H1 (cell line): Measurements from ENCODE around the gene USP43. TPM values are rescaled to one million over a fixed set of nuclear protein-coding genes. Genes with fewer than 3 reads are reported as not detected.

Source experiments
- CTCF ChIA-PET: fragments of 300-600 bp; sonication (Branson Sonifier 250); formaldehyde crosslinking; loops from one replicate; lab custom pipeline; 2021; ENCODE audit not compliant: partially characterized antibody; lab: Charles Lee
- POLR2A ChIA-PET: fragments of 300-600 bp; sonication (Branson Sonifier 250); formaldehyde crosslinking; loops from one replicate; lab custom pipeline; 2021; ENCODE audit warnings: inconsistent platforms; ENCODE audit not compliant: partially characterized antibody; lab: Charles Lee
- DNase-seq, 2 experiments: peaks; one replicate each; pipeline versions ENCODE4 v3.0.0 to v3.0.0-alpha.2; 2010 to 2022; ENCODE audit warnings: low spot score in 2 of 2, low read depth in 1 of 2, mixed read lengths in 1 of 2
- FAIRE-seq: peaks from 2 replicates; lab custom pipeline; 2011; peaks lifted over from hg19 to GRCh38; lab: Jason Lieb, UNC
- H2AFZ ChIP-seq: 2 replicates; pipeline ENCODE4 v1.8.1; 2012; ENCODE audit warnings: low read length, inconsistent platforms
- H2AK5ac ChIP-seq: 2 replicates; pipeline ENCODE4 v1.6.1; 2013; ENCODE audit warnings: low read depth, low read length
- H2BK120ac ChIP-seq: replicated peaks from 2 replicates; pipeline ENCODE3; 2013; ENCODE audit warnings: low read depth, low read length, inconsistent platforms
- H2BK12ac ChIP-seq: 2 replicates; pipeline ENCODE4 v1.6.1; 2013; ENCODE audit warnings: low read depth, low read length
- H2BK15ac ChIP-seq: 2 replicates; pipeline ENCODE4 v1.6.1; 2013; ENCODE audit warnings: low read length
- H2BK20ac ChIP-seq: 2 replicates; pipeline ENCODE4 v1.6.1; 2013; ENCODE audit warnings: low read length
- H2BK5ac ChIP-seq: 2 replicates; pipeline ENCODE4 v1.6.1; 2013; ENCODE audit warnings: low read depth, low read length
- H3K14ac ChIP-seq: 2 replicates; pipeline ENCODE4 v1.6.1; 2013; ENCODE audit warnings: inconsistent platforms; ENCODE audit not compliant: insufficient read length
- H3K18ac ChIP-seq: 2 replicates; pipeline ENCODE4 v1.6.1; 2013; ENCODE audit warnings: low read length; ENCODE audit errors: extremely low read depth
- H3K23ac ChIP-seq: 2 replicates; pipeline ENCODE4 v1.6.1; 2013; ENCODE audit warnings: inconsistent platforms; ENCODE audit not compliant: insufficient read length
- H3K23me2 ChIP-seq: 2 replicates; pipeline ENCODE4 v1.6.1; 2013; ENCODE audit warnings: low read depth, low read length
- H3K27ac ChIP-seq: 2 replicates; pipeline ENCODE4 v1.6.1; 2011; ENCODE audit warnings: low read depth, low read length, inconsistent platforms
- H3K27me3 ChIP-seq, 4 experiments: replicated peaks in 1 of 4; 1 replicate in 1 of 4; 2 replicates in 3 of 4; pipeline versions ENCODE4 v1.6.1 to v1.8.1; 2011 to 2013; ENCODE audit warnings: low read length in 3 of 4, mild to moderate bottlenecking in 3 of 4, inconsistent platforms in 2 of 4, mixed read lengths in 2 of 4, moderate library complexity in 1 of 4; ENCODE audit not compliant: control insufficient read depth in 3 of 4, insufficient read depth in 3 of 4; ENCODE audit errors: extremely low read depth in 1 of 4
- H3K36me3 ChIP-seq, 4 experiments: 2 replicates each; pipeline versions ENCODE4 v1.6.1 to v1.8.1; 2011 to 2013; ENCODE audit warnings: mild to moderate bottlenecking in 4 of 4, low read length in 3 of 4, moderate library complexity in 2 of 4, control low read depth in 1 of 4, inconsistent platforms in 1 of 4; ENCODE audit not compliant: insufficient read depth in 4 of 4, control insufficient read depth in 2 of 4
- H3K4ac ChIP-seq: replicated peaks from 2 replicates; pipeline ENCODE3; 2013; ENCODE audit warnings: low read length, low read depth, mixed read lengths, inconsistent platforms; ENCODE audit not compliant: insufficient read length
- H3K4me1 ChIP-seq, 4 experiments: replicated peaks in 1 of 4; 1 replicate in 1 of 4; 2 replicates in 3 of 4; pipeline versions ENCODE4 v1.6.1 to v1.8.1; 2011 to 2013; ENCODE audit warnings: low read length in 3 of 4, inconsistent platforms in 2 of 4, mixed read lengths in 1 of 4; ENCODE audit not compliant: insufficient read depth in 4 of 4, control insufficient read depth in 3 of 4
- H3K4me2 ChIP-seq, 2 experiments: 2 replicates each; pipeline versions ENCODE4 v1.6.1 to v1.8.1; 2011 to 2013; ENCODE audit warnings: low read depth in 2 of 2, low read length in 2 of 2, control low read depth in 1 of 2, inconsistent platforms in 1 of 2, mild to moderate bottlenecking in 1 of 2; ENCODE audit not compliant: insufficient read depth in 1 of 2
- H3K4me3 ChIP-seq, 4 experiments: fragments of 200-600, 300-600 bp in 1 of 4; sonication (generic), shearing (Covaris generic), sonication (Bioruptor Twin) in 1 of 4; 2 replicates each; pipeline versions ENCODE4 v1.5.1 to v1.8.1; 2011 to 2016; ENCODE audit warnings: low read length in 4 of 4, low read depth in 3 of 4, control low read depth in 2 of 4, inconsistent platforms in 2 of 4, mild to moderate bottlenecking in 2 of 4, mixed read lengths in 1 of 4, moderate library complexity in 1 of 4; ENCODE audit not compliant: insufficient read depth in 2 of 4; ENCODE audit errors: extremely low read depth in 1 of 4
- H3K56ac ChIP-seq: replicated peaks from 2 replicates; pipeline ENCODE3; 2013; ENCODE audit warnings: low read depth, mild to moderate bottlenecking, mixed read lengths, low read length, inconsistent platforms; ENCODE audit not compliant: insufficient read length
- H3K79me1 ChIP-seq: 2 replicates; pipeline ENCODE4 v1.6.1; 2013; ENCODE audit warnings: low read depth, low read length, control low read depth
- H3K79me2 ChIP-seq, 2 experiments: 2 replicates each; pipeline versions ENCODE4 v1.6.1 to v1.8.1; 2012 to 2013; ENCODE audit warnings: low read length in 2 of 2, mild to moderate bottlenecking in 2 of 2, inconsistent platforms in 1 of 2; ENCODE audit not compliant: insufficient read depth in 2 of 2, control insufficient read depth in 1 of 2
- H3K9ac ChIP-seq, 4 experiments: replicated peaks in 1 of 4; 1 replicate in 1 of 4; 2 replicates in 3 of 4; pipeline versions ENCODE4 v1.6.1 to v1.8.1; 2011 to 2013; ENCODE audit warnings: low read depth in 3 of 4, low read length in 3 of 4, control low read depth in 2 of 4, mild to moderate bottlenecking in 2 of 4, moderate library complexity in 2 of 4, inconsistent platforms in 1 of 4; ENCODE audit errors: extremely low read depth in 1 of 4
- H3K9me3 ChIP-seq, 2 experiments: 2 replicates each; pipeline versions ENCODE4 v1.6.1 to v1.8.1; 2012 to 2013; ENCODE audit warnings: mild to moderate bottlenecking in 2 of 2, moderate library complexity in 2 of 2, control low read depth in 1 of 2, inconsistent platforms in 1 of 2, low read depth in 1 of 2, low read length in 1 of 2, mixed read lengths in 1 of 2; ENCODE audit not compliant: insufficient read depth in 2 of 2
- H4K20me1 ChIP-seq, 2 experiments: replicated peaks in 1 of 2; 2 replicates each; pipeline versions ENCODE3 to v1.8.1; 2011 to 2013; ENCODE audit warnings: inconsistent platforms in 2 of 2, low read length in 2 of 2, mild to moderate bottlenecking in 1 of 2; ENCODE audit not compliant: insufficient read depth in 2 of 2, control insufficient read depth in 1 of 2
- H4K5ac ChIP-seq: 2 replicates; pipeline ENCODE4 v1.6.1; 2013; ENCODE audit warnings: low read length, low read depth, mixed read lengths, inconsistent platforms; ENCODE audit not compliant: insufficient read length
- H4K8ac ChIP-seq: 2 replicates; pipeline ENCODE4 v1.8.0; 2013; ENCODE audit warnings: mild to moderate bottlenecking, moderate library complexity, low read length, inconsistent platforms; ENCODE audit not compliant: insufficient read depth; ENCODE audit errors: extremely low read depth
- H4K91ac ChIP-seq: replicated peaks from 2 replicates; pipeline ENCODE3; 2013; ENCODE audit warnings: low read length, mixed read lengths, inconsistent platforms; ENCODE audit not compliant: insufficient read length
- BCL11A ChIP-seq, 2 experiments: IDR thresholded peaks; one replicate each; pipeline ENCODE4 v1.6.1; 2011; ENCODE audit warnings: low read depth in 2 of 2, low read length in 2 of 2, mild to moderate bottlenecking in 2 of 2
- CHD1 ChIP-seq: IDR thresholded peaks from 2 replicates; pipeline ENCODE4 v1.6.1; 2012; ENCODE audit warnings: low read depth, low read length, improper control_type of control experiment
- CTBP2 ChIP-seq: IDR thresholded peaks from 2 replicates; pipeline ENCODE4 v1.7.0; 2011; ENCODE audit warnings: borderline replicate concordance, mild to moderate bottlenecking, moderate library complexity, mixed read lengths, low read length; ENCODE audit not compliant: insufficient read depth, insufficient read length
- EGR1 ChIP-seq: IDR thresholded peaks from 2 replicates; pipeline ENCODE4 v1.6.1; 2011; ENCODE audit warnings: low read depth, low read length, borderline replicate concordance
- EP300 ChIP-seq, 2 experiments: IDR thresholded peaks; 1 replicate in 1 of 2; 2 replicates in 1 of 2; pipeline ENCODE4 v1.6.1; 2011 to 2012; ENCODE audit warnings: low read depth in 2 of 2, low read length in 2 of 2, mild to moderate bottlenecking in 2 of 2, borderline replicate concordance in 1 of 2, inconsistent platforms in 1 of 2, moderate library complexity in 1 of 2
- FOSL1 ChIP-seq: IDR thresholded peaks from 2 replicates; pipeline ENCODE4 v1.6.1; 2011; ENCODE audit warnings: mild to moderate bottlenecking, low read depth, low read length, moderate library complexity; ENCODE audit not compliant: insufficient read depth
- GTF2F1 ChIP-seq: IDR thresholded peaks from 2 replicates; pipeline ENCODE4 v1.6.1; 2012; ENCODE audit warnings: low read depth, low read length, improper control_type of control experiment, borderline replicate concordance
- HDAC6 ChIP-seq: IDR thresholded peaks from one replicate; pipeline ENCODE4 v1.7.1; 2012; ENCODE audit warnings: low read depth, mild to moderate bottlenecking, inconsistent platforms, low read length, moderate library complexity
- NRF1 ChIP-seq: IDR thresholded peaks from 2 replicates; pipeline ENCODE4 v1.6.1; 2011; ENCODE audit warnings: mild to moderate bottlenecking, low read depth, low read length, improper control_type of control experiment
- RBBP5 ChIP-seq: IDR thresholded peaks from 2 replicates; pipeline ENCODE4 v1.7.1; 2012; ENCODE audit warnings: low read depth, mild to moderate bottlenecking, inconsistent platforms, low read length, moderate library complexity, borderline replicate concordance
- SIX5 ChIP-seq: IDR thresholded peaks from 2 replicates; pipeline ENCODE4 v1.6.1; 2011; ENCODE audit warnings: mild to moderate bottlenecking, low read depth, low read length
- TAF7 ChIP-seq: optimal IDR thresholded peaks from 2 replicates; pipeline ENCODE3; 2011; ENCODE audit warnings: low read depth, mild to moderate bottlenecking, inconsistent platforms, low read length, moderate library complexity, borderline replicate concordance
- YY1 ChIP-seq: IDR thresholded peaks from 2 replicates; pipeline ENCODE4 v1.6.1; 2011; ENCODE audit warnings: low read depth, mild to moderate bottlenecking, low read length
- WGBS, 2 experiments: shearing (Covaris generic) in 1 of 2; methylation state at CpG; one replicate each; pipeline versions ENCODE4 v1.1.6 to v1.1.7; 2013 to 2015; ENCODE audit warnings: low lambda C conversion rate in 2 of 2, mixed read lengths in 2 of 2, inconsistent platforms in 1 of 2, low coverage in 1 of 2, missing lambda C conversion rate in 1 of 2; ENCODE audit not compliant: insufficient replicate concordance in 2 of 2, insufficient coverage in 1 of 2, insufficient read length in 1 of 2; ENCODE audit errors: extremely low coverage in 1 of 2, missing lambda C conversion rate in 1 of 2; 5-methylcytosine and 5-hydroxymethylcytosine counted together
- polyA plus RNA-seq, 7 experiments: library from polyadenylated mRNA; depleted of rRNA in 3 of 7; stranded (reverse) in 5 of 7; unstranded in 2 of 7; fragments of >200 nt in 5 of 7; fragments of 200-250 nt in 2 of 7; gene quantifications; 1 replicate in 5 of 7; 2 replicates in 1 of 7; 4 replicates in 1 of 7; pipeline versions ENCODE4 v1.2.1 to v1.2.3, GENCODE V29; 2011 to 2013; ENCODE audit warnings: missing spikeins in 2 of 7, mixed read lengths in 2 of 7
- total RNA-seq: library from RNA; stranded (reverse); fragmentation: NEBNext Ultra II Directional; extraction: Animal tissue kit (Norgen Biotek cat#: 25700); gene quantifications from 2 replicates; pipeline ENCODE4 v1.2.1, GENCODE V29; 2021
- TF ChIP-seq, protein P1 (sequence below): IDR thresholded peaks from 2 replicates; pipeline ENCODE4 v1.6.1; 2012; ENCODE audit warnings: inconsistent platforms

The USP43 gene
- total and polyA plus RNA-seq, 2 of the 8 experiments (the other 6 are each of a cell fraction or from before 2014, with no cell fraction given): 3.0 to 7.2 TPM

DNA sequence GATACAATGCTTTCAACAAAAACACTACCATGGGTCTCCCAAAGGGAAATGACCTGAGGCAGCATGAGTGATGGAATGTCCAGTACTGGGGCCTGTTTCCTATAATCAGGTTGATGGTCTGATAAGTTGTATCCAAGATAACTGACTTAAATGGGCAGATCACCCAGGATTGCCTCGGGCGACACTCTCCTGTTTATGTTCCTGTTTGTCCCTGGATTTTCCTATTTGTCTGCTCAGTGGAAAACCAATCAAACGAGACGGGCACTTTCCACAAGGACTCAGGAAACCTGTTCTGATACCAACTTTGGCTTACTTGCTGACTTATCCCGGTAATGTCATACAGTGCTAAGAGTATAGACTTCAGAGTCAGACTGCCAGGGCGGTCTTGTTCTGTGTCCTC lies 27.4 kb downstream of the USP43 start:
- ChIA-PET CTCF (no interaction called here), POLR2A (no interaction called here)
- Histone ChIP-seq H3K27ac (no peak overlapping the region), H3K9me3 (no peaks in the 10 kb centered on the region), H4K91ac (no peak overlapping the region), H2BK20ac (no peak overlapping the region), H3K27me3 (no peaks in the 10 kb centered on the region), H3K79me1 (no peaks in the 10 kb centered on the region), H3K18ac (no peak overlapping the region), H2AFZ (no peak overlapping the region), H3K79me2 (no peaks in the 10 kb centered on the region), H3K23me2 (no peaks in the 10 kb centered on the region), H3K4me3 (no peak overlapping the region), H2AK5ac (no peak overlapping the region), H2BK12ac (no peak overlapping the region), H2BK15ac (no peak overlapping the region), H3K9ac (no peak overlapping the region), H3K56ac (no peak overlapping the region), H3K4ac (no peak overlapping the region), H3K14ac (no peak overlapping the region), H2BK120ac (no peak overlapping the region), H3K4me1 (peaks cover 0 to 5% (median under 1%) of the 10 kb centered on the region in 4 experiments; a peak in 3 of 7 replicates), H4K8ac (no peak overlapping the region), H4K20me1 (peaks cover 0 to 3% of the 10 kb centered on the region in 2 experiments), H2BK5ac (no peak overlapping the region), H3K4me2 (no peak overlapping the region), H3K23ac (no peak overlapping the region), H4K5ac (no peak overlapping the region), H3K36me3 (peaks cover 0 to 6% (median 0%) of the 10 kb centered on the region in 4 experiments; a peak in 1 of 8 replicates)
- TF ChIP-seq, protein P1, sequence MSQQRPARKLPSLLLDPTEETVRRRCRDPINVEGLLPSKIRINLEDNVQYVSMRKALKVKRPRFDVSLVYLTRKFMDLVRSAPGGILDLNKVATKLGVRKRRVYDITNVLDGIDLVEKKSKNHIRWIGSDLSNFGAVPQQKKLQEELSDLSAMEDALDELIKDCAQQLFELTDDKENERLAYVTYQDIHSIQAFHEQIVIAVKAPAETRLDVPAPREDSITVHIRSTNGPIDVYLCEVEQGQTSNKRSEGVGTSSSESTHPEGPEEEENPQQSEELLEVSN: no peak
- TF ChIP-seq HDAC6: no peak
- no peak for TF ChIP-seq TAF7
- TF ChIP-seq BCL11A (IDR thresholded peaks at IDR 0.05; ENCODE audit: low read depth in 2 of 2, low read length in 2 of 2): no peak
- no peak for TF ChIP-seq EP300 (IDR thresholded peaks at IDR 0.05; ENCODE audit: borderline replicate concordance in 1 of 2, low read depth in 2 of 2, low read length in 2 of 2)
- TF ChIP-seq FOSL1: no peak
- TF ChIP-seq CTBP2: no peak
- no peak for TF ChIP-seq GTF2F1
- TF ChIP-seq EGR1: no peak
- no peak for TF ChIP-seq RBBP5
- no peak for TF ChIP-seq YY1
- no peak for TF ChIP-seq CHD1
- TF ChIP-seq NRF1: no peak
- TF ChIP-seq SIX5: no peak
- WGBS, 2 experiments: 88% methylated on average over 6 of the region's 6 CpGs; no CpG with 5 or more reads in 1 of the 2 experiments
- FAIRE-seq (no peak), DNase-seq (no peak)
